Measurements from ENCODE around the gene ZNF281.

GRCh38 chr1:200454425-200454824 is 44.6 kb upstream of the ZNF281 start:
- TF ChIP-seq CTCF (IDR thresholded peaks at IDR 0.05; ENCODE audit: low read depth, low read length) = no peak
- no peak for TF ChIP-seq MYC (IDR thresholded peaks at IDR 0.05; ENCODE audit: low read depth, low read length)
- TF ChIP-seq POLR2A (IDR thresholded peaks at IDR 0.05; ENCODE audit: extremely low read depth, insufficient read length) = no peak
